Tongue (tissue), 2 donors: ENCODE data around the gene GUCY1A2. TPM values are rescaled to one million over a fixed set of nuclear protein-coding genes. Genes with fewer than 3 reads are reported as not detected.

ENCODE experiments used
- DNase-seq: peaks from one replicate; pipeline ENCODE4 v3.0.0-alpha.2; 2015
- total RNA-seq: library from RNA; depleted of rRNA; stranded (reverse); fragments of >200 nt; gene quantifications from one replicate; pipeline ENCODE4 v1.2.3, GENCODE V29; 2014

GUCY1A2 gene
- total RNA-seq, 1 donor from 2014 or later: 25.6 TPM

- DNase-seq: no peak
These were observed 289.9 kb downstream of the GUCY1A2 start for GRCh38 chr11:106728379-106728778.

GRCh38 chr11:106727256-106727655, 291.0 kb downstream of the GUCY1A2 start:
- DNase-seq: no peak

- DNase-seq: no peak
These were observed 293.9 kb downstream of the GUCY1A2 start for GRCh38 chr11:106724293-106724892.

GRCh38 chr11:106723071-106723470, 295.2 kb downstream of the GUCY1A2 start:
- no peak for DNase-seq

GRCh38 chr11:106717222-106717621, 301.1 kb downstream of the GUCY1A2 start:
- DNase-seq: peak; percentile 12

GRCh38 chr11:106714199-106714598, 304.1 kb downstream of the GUCY1A2 start:
- no peak for DNase-seq

- no peak for DNase-seq
These were observed 309.9 kb downstream of the GUCY1A2 start for GRCh38 chr11:106708348-106708747.

GRCh38 chr11:106706355-106706754, 311.9 kb downstream of the GUCY1A2 start:
- DNase-seq: peak; percentile 23

GRCh38 chr11:106702805-106703204, 315.5 kb downstream of the GUCY1A2 start:
- no peak for DNase-seq

GRCh38 chr11:106697058-106697457, 321.2 kb downstream of the GUCY1A2 start:
- no peak for DNase-seq

GRCh38 chr11:106695506-106695905, 322.8 kb downstream of the GUCY1A2 start:
- no peak for DNase-seq

GRCh38 chr11:106694501-106694900, 323.8 kb downstream of the GUCY1A2 start:
- DNase-seq: no peak

GRCh38 chr11:106691807-106692365, 326.4 kb downstream of the GUCY1A2 start:
- DNase-seq: no peak

- DNase-seq: no peak
These were observed 327.4 kb downstream of the GUCY1A2 start for GRCh38 chr11:106690923-106691322.

GRCh38 chr11:106684944-106685343, 333.3 kb downstream of the GUCY1A2 start:
- DNase-seq: no peak

- no peak for DNase-seq
These were observed 334.8 kb downstream of the GUCY1A2 start for GRCh38 chr11:106683435-106683834.

GRCh38 chr11:106681435-106681834, 336.8 kb downstream of the GUCY1A2 start:
- no peak for DNase-seq

GRCh38 chr11:106679581-106679980, 338.7 kb downstream of the GUCY1A2 start:
- DNase-seq: no peak

- no peak for DNase-seq
These were observed 339.1 kb downstream of the GUCY1A2 start for GRCh38 chr11:106679181-106679580.

- no peak for DNase-seq
These were observed 348.2 kb downstream of the GUCY1A2 start for GRCh38 chr11:106670069-106670468.

GRCh38 chr11:106668147-106668546, 350.1 kb downstream of the GUCY1A2 start:
- no peak for DNase-seq

- no peak for DNase-seq
These were observed 361.6 kb downstream of the GUCY1A2 start for GRCh38 chr11:106656646-106657045.

GRCh38 chr11:106644824-106645223, 373.5 kb downstream of the GUCY1A2 start:
- no peak for DNase-seq

GRCh38 chr11:106642331-106642730, 375.9 kb downstream of the GUCY1A2 start:
- no peak for DNase-seq
